Kidney epithelial cell (primary cell): ENCODE data around the gene PHF21A. TPM values are rescaled to one million over a fixed set of nuclear protein-coding genes. Genes with fewer than 3 reads are reported as not detected.

Source experiments
- DNase-seq: peaks from one replicate; pipeline ENCODE4 v3.0.0-alpha.2; 2010; ENCODE audit warnings: low read depth
- H3K27me3 ChIP-seq: 2 replicates; pipeline ENCODE4 v1.6.0; 2011; ENCODE audit warnings: low read length; ENCODE audit not compliant: control insufficient read depth, insufficient read depth
- H3K36me3 ChIP-seq: 2 replicates; pipeline ENCODE4 v1.5.1; 2011; ENCODE audit warnings: low read length; ENCODE audit not compliant: control insufficient read depth, insufficient read depth
- H3K4me3 ChIP-seq: 2 replicates; pipeline ENCODE4 v1.5.1; 2011; ENCODE audit warnings: low read depth, mild to moderate bottlenecking, control low read depth, low read length
- CTCF ChIP-seq: IDR thresholded peaks from 2 replicates; pipeline ENCODE4 v1.5.1; 2011; ENCODE audit warnings: mild to moderate bottlenecking, moderate library complexity, low read length, control low read depth, inconsistent platforms; ENCODE audit not compliant: insufficient read depth, poor library complexity, severe bottlenecking
- total RNA-seq: library from RNA; depleted of rRNA; stranded (reverse); fragments of >200 nt; gene quantifications from 2 replicates; pipeline ENCODE4 v1.2.3, GENCODE V29; 2015

The PHF21A gene
- total RNA-seq, 1 donor from 2014 or later, result 11.8 TPM

- no peak for DNase-seq
- TF ChIP-seq CTCF, result no peak
- no peak overlapping the region for H3K4me3 ChIP-seq
- H3K36me3 ChIP-seq, result no peaks in the 10 kb centered on the region
- H3K27me3 ChIP-seq, result no peaks in the 10 kb centered on the region
Observed at GRCh38 chr11:46060013-46060412, 61.2 kb downstream of the PHF21A start.

- no peak for TF ChIP-seq CTCF
- H3K36me3 ChIP-seq, result no peaks in the 10 kb centered on the region
- no peak for DNase-seq
- H3K4me3 ChIP-seq, result no peak overlapping the region
- no peaks in the 10 kb centered on the region for H3K27me3 ChIP-seq
Observed at GRCh38 chr11:46057489-46057888, 63.8 kb downstream of the PHF21A start.

DNA sequence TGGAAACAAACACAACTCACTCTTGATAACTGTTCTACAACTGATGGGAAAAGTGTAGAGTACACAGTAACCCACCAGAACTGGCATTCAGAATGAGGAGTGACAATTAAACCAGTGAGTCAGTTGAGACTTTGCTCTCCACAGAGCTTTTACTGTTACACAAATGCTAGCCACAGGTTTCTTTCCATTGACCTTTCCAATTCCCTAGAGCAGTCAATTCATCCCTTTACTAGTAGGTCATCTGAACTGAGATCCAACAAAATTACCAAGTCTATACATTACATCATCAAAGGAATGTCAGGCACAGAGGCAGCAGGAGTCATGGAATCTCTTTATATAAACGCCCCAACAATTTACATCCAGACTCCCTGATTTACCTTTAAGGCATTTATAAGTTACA, 65.9 kb downstream of the PHF21A start:
- H3K27me3 ChIP-seq, result no peaks in the 10 kb centered on the region
- TF ChIP-seq CTCF, result no peak
- H3K4me3 ChIP-seq, result no peak overlapping the region
- H3K36me3 ChIP-seq, result no peaks in the 10 kb centered on the region
- no peak for DNase-seq

DNA sequence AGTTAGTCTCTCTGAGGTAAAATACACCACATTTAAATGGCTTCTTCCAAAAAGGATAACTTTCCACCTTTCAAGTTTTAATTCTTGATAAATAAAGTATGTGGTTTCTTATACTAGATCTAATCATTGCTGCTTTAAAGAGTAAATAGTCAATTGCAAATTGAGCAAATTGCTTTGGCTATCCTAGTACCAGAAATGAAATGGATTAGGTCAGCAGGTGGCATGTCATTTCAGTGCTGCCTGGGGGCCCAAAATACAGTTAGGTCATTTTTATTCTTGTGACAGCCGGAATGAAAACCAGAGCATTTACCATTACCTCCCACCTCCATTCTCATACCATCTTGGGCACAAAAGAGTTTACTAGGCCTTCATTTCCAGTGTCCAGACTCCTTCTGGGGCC, 70.2 kb downstream of the PHF21A start:
- no peak for TF ChIP-seq CTCF
- H3K4me3 ChIP-seq, result no peak overlapping the region
- no peaks in the 10 kb centered on the region for H3K36me3 ChIP-seq
- no peak for DNase-seq
- no peaks in the 10 kb centered on the region for H3K27me3 ChIP-seq

- no peak for TF ChIP-seq CTCF
- no peak overlapping the region for H3K4me3 ChIP-seq
- H3K27me3 ChIP-seq, result no peaks in the 10 kb centered on the region
- no peaks in the 10 kb centered on the region for H3K36me3 ChIP-seq
- no peak for DNase-seq
Observed at GRCh38 chr11:46050662-46051061, 70.6 kb downstream of the PHF21A start.

- no peak for TF ChIP-seq CTCF
- H3K4me3 ChIP-seq, result no peak overlapping the region
- no peaks in the 10 kb centered on the region for H3K27me3 ChIP-seq
- H3K36me3 ChIP-seq, result no peaks in the 10 kb centered on the region
- peak; percentile 70 for DNase-seq
Observed at GRCh38 chr11:46050003-46050461, 71.2 kb downstream of the PHF21A start.
